ENCODE data around the gene SPOPL.
"Not testable (repeated sequence)": the region's sequence is repeated elsewhere in the genome, so short reads cannot be mapped to it uniquely, and the experiment has no call there.

SPOPL gene

DNA sequence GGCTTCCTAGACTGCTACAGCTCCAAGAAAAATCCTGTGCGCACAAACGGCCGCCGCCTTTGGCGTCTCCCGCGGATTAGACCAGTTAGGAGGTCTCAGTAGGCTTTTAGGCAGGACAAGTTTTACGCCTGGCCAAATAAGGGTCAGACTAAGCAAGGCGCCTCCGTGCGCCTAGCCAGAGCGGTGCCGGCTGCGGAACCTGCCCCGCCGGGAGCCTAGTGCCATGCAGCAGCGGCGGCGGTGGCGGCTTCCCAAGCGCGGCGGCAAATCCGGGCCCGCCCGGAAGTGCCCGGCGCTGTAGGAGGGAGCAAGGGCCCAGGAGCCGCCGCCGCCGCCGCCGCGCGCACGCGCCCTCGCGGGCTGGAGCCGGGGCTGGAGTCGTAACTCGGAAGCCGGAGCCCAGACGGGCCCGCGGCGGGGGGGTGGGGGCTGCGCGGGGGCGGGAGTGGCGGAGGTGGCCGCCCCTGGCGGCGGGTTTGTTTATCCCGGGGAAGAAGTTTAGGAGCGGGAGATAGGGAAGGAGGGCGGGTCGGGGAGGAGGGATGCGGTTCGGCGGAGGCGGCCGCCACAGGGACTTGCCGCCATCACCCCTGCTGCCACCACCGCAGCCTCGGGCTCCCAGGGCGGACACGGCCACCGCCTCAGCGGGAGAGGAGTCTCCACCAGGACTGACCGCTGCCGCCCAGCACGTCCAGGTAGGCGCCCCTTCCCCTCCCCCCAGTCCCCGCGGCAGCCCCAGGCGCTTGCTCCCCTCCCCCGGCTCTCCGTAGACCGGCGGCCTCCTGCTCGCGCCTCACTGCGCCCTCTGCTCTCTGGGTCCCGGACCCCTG, at the start of gene SPOPL:
SPOPL (plus strand) TSS at position 346 of the 830 bp plus-strand sequence. CDS start 48,447 bp downstream, outside the sequence.
- peak; percentile 94 for DNase-seq (ENCODE audit: low read depth, low spot score)

GRCh38 chr2:138452324-138452723, 49.2 kb upstream of the SPOPL start:
- DNase-seq (ENCODE audit: low read depth, low spot score): no peak

GRCh38 chr2:138453815-138454214, 47.8 kb upstream of the SPOPL start:
- no peak for DNase-seq (ENCODE audit: low read depth, low spot score)

GRCh38 chr2:138454761-138455160, 46.8 kb upstream of the SPOPL start:
- no peak for DNase-seq (ENCODE audit: low read depth, low spot score)

DNA sequence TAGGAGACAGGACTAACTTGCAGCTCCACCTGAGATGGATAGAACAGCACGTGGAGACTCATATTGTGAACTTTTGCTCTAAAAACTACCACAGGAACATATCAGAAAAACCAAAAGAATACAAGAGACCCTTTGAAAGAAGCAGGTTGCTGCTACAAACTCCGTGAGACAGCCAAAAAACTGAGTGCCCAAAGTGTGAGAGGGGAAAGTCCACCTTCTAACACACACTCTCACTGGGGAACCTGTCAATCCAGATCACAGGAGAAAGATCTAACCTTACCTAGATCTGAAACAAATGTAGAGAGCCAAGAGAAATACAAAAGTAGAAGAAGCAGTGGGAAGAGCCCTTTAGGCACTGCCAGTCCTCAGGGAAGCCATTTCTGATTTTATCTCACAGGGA, 46.3 kb upstream of the SPOPL start:
- DNase-seq (ENCODE audit: low read depth, low spot score): no peak

DNA sequence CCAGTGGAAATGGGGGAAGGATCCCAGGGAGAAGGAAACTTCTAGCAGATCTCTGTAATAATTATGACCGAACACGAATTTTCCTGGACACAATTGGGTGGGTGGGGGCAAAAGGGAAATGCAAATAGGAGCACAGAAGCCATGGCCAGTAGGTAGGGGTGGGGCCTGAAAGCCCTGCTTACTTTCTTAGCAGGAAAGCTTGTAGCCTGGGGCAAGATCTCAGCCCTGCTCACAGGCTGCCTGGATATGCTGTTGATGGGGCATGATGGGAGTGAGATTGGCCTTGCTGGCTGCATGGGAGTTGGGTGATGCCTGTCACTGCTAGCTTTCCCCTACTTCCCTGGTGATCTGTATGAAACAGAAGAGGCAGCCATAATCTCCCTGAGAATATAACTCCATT, 45.9 kb upstream of the SPOPL start:
- peak; percentile 78 for DNase-seq (ENCODE audit: low read depth, low spot score)

DNA sequence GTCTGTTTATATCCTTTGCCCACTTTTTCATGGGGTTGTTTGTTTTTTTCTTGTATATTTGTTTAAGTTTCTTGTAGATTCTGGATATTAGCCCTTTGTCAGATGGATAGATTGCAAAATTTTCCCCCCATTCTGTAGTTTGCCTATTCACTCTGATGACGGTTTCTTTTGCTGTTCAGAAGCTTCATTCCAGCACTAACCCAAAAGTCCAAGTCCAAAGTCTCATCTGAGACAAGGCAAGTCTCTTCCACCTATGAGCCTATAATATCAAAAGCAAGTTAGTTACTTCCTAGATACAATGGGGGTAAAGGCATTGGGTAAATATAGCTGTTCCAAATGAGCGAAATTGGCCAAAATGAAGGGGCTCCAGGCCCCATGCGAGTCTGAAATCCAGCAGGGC, 38.9 kb upstream of the SPOPL start:
- not testable (repeated sequence) for DNase-seq (ENCODE audit: low read depth, low spot score)

DNA sequence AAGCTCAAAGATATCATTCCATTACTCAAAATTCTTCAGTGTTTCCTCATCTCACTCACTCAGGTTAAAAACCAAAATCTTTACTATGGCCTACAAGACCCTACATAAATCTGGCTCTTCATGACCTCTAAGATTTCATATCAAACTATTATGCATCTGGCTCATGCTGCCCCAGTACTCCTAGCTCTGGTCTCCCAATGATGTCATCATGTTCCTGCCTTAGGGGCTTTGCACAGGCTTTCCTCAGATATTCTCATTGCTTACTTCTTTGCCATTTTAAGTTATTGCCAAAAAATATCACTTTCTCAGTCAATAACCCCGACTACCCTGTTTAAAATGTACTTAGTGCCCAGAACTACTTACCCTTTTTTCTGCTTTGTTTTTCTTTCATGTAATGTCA, 33.0 kb upstream of the SPOPL start:
- no peak for DNase-seq (ENCODE audit: low read depth, low spot score)

DNA sequence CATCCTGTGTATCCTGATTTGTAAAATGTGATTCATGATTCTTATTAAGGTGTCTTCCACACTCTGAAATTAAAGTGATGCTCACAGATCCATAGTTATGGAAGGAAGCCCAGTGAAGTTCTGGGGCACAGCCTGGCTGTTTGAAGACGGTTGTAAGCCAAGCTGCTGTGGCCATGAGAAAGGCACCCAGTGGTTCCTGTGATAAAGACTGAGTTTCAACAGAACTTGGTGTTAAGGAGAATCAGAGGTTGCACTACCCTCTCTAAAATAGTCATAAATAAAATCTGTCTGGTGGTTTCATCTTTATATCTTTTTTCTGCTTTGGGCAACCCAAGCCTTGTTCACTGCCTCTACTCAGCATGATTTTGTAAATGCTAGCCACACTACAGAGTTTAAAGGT, 32.2 kb upstream of the SPOPL start:
- DNase-seq (ENCODE audit: low read depth, low spot score): no peak

GRCh38 chr2:138470941-138471340, 30.6 kb upstream of the SPOPL start:
- DNase-seq (ENCODE audit: low read depth, low spot score): no peak

- DNase-seq (ENCODE audit: low read depth, low spot score): no peak
These were observed 27.3 kb upstream of the SPOPL start for GRCh38 chr2:138474100-138474825.

GRCh38 chr2:138475277-138475776, 26.2 kb upstream of the SPOPL start:
- no peak for DNase-seq (ENCODE audit: low read depth, low spot score)

DNA sequence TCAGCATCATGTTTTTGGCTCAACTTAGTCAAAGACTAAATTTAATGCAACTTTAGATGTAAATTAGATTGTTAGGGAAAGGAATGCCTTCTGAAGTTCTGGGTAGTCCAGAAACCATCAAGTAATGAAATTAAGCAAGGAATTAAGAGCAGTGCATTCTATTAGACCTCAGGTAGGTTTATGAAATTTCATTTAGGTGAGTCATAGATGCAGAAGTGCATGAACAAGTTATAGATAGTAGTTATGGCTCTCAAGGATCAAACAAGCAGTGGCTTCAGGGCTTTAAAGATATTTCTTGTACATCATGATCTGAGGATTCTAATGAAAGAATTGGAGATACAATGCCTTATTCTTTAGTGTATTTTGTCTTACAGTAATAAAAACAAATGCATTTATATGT, 25.4 kb upstream of the SPOPL start:
- no peak for DNase-seq (ENCODE audit: low read depth, low spot score)

- DNase-seq (ENCODE audit: low read depth, low spot score): no peak
These were observed 24.6 kb upstream of the SPOPL start for GRCh38 chr2:138476940-138477339.

DNA sequence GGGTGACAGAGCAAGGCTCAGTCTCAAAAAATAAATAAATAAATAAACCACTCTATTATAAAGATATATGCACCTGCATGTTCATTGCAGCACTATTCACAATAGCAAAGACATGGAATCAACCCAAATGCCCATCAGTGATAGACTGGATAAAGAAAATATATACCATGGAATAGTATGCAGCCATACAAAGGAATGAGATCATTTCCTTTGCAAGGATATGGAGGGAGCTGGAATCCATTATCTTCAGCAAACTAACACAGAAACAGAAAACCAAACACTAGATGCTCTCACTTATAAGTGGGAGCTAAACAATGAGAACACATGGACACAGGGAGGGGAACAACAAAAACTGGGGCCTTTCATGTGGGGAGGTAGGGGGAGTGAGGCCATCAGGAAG, 18.8 kb upstream of the SPOPL start:
- not testable (repeated sequence) for DNase-seq (ENCODE audit: low read depth, low spot score)

- DNase-seq (ENCODE audit: low read depth, low spot score): no peak
These were observed 16.6 kb upstream of the SPOPL start for GRCh38 chr2:138485019-138485418.

DNA sequence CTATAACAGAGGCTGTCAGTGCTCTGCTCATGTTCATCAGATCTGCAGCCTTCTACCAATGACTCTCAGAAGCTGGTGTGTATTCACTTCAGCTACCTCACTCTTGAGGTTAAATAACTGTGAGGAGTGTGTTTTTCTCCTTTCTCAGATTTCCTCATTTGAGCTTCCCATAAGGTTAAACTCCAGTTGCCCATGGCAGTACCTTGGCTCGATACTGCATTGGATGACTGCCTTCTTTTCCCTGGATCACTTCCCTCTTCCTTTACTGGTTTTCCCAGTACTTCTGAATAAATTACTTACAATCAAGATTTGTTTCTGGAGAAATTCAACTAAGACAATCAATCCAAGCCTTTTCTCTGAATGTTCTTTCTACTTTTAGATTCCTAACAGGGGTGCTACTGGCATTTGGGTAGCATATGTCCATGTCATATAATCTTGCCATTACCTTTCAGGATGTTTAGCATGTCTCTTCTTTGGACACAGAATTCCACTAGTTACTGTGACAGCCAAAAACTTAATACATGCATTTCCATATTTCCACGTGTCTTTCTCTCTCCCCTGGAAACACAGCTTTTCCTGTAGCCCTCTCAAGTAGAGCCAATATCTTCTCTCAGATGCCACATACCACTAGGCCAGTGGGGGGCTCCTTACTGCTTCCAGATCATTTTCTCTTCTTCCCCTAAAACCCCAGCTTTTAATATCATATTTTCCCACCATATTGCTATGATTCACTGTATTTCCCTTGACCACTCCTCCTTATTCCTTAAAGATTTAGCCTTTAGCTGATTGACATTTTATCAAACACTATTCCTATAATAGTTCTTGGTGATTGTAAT, 15.0 kb upstream of the SPOPL start:
- no peak for DNase-seq (ENCODE audit: low read depth, low spot score)

GRCh38 chr2:138490673-138491494, 10.7 kb upstream of the SPOPL start:
- no peak for DNase-seq (ENCODE audit: low read depth, low spot score)

DNA sequence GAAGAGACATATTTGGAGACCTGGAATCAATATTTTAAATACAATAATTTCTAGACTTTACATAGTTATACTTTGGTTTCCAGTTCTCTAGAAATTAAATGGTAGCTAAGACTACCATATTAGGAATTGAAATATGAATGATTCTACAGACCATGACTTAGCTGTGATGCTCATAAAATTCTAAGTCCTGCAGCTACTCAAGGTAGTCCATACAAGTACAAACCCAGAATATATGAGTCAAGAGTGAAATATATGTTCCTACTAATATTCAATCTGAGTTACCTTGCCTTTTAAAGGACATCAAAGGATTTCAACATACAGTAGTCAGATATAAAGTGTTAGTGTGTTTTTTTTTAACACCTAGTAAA, 10.1 kb upstream of the SPOPL start:
- DNase-seq (ENCODE audit: low read depth, low spot score): no peak

- no peak for DNase-seq (ENCODE audit: low read depth, low spot score)
These were observed 9.4 kb upstream of the SPOPL start for GRCh38 chr2:138492160-138492559.

DNA sequence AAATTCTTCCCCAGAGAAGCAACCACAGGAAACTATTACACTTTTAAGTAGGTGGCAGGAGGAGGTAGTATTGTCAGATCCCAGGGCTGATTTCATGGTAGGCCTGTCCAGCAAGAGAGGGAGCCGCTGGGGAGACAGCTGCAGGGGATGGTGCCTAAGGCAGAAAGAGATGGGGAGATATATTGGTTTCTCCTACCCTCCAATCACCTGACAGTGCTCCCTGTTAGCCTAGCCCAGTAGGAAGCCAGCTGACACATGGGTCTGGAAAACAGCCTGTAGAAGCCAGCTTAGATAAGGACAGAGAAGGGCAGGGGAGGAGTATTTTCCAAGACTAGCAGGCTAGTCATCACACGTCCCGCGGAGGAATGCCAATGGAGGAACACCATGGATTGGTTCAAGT, 8.2 kb upstream of the SPOPL start:
- DNase-seq (ENCODE audit: low read depth, low spot score): peak; percentile 74

Measured in ELF-1 (cell line).